ENCODE results near the gene SLC9A3. TPM values are rescaled to one million over a fixed set of nuclear protein-coding genes. Genes with fewer than 3 reads are reported as not detected.

The SLC9A3 gene
- total and polyA plus RNA-seq, 2 experiments from 2014 or later, result 1.2 to 1.7 TPM

GRCh38 chr5:422323-423232, 101.7 kb downstream of the SLC9A3 start:
- TF ChIP-seq EZH2phosphoT487 (IDR thresholded peaks at IDR 0.05; ENCODE audit: insufficient read depth, low read depth), result no peak
- TF ChIP-seq EZH2 (IDR thresholded peaks at IDR 0.05; ENCODE audit: insufficient read depth, poor library complexity, severe bottlenecking), result no peak
- no peaks in the 10 kb centered on the region for H4K20me1 ChIP-seq (ENCODE audit: insufficient read depth)
- no peak overlapping the region for H3K4me3 ChIP-seq
- H3K79me2 ChIP-seq (ENCODE audit: insufficient read depth), result no peaks in the 10 kb centered on the region; the same call in 1 of the 2 replicates
- H3K9ac ChIP-seq, result no peak overlapping the region
- no peaks in the 10 kb centered on the region for H3K9me3 ChIP-seq (ENCODE audit: low read depth)
- H3F3A ChIP-seq (ENCODE audit: insufficient read depth), result peaks cover 15% of the 10 kb centered on the region; the same call in 1 of the 2 replicates
- H3K27me3 ChIP-seq (replicated peaks; ENCODE audit: insufficient read depth), result no peaks in the 10 kb centered on the region
- H3K36me3 ChIP-seq (ENCODE audit: low read depth), result peaks cover 4% of the 10 kb centered on the region; the same call in 1 of the 2 replicates
- in situ Hi-C loops (cut with MboI), result no loop called here
- no peak for DNase-seq
- H3K4me1 ChIP-seq (ENCODE audit: insufficient read depth), result peaks cover 19% of the 10 kb centered on the region; the same call in 1 of the 2 replicates
- no peak overlapping the region for H2AFZ ChIP-seq
- H3K27ac ChIP-seq, result no peak overlapping the region
- H3K4me2 ChIP-seq (ENCODE audit: unreplicated experiment), result no peak overlapping the region
- WGBS, 2 experiments (ENCODE audit: low coverage in 1 of 2, low lambda C conversion rate in 2 of 2, missing lambda C conversion rate in 2 of 2), result 88 to 90% methylated on average over 25 to 32 of the region's 32 CpGs
- H3K9me2 ChIP-seq (ENCODE audit: insufficient read depth), result no peaks in the 10 kb centered on the region

- H3K79me2 ChIP-seq (ENCODE audit: insufficient read depth), result no peaks in the 10 kb centered on the region; the same call in 1 of the 2 replicates
Measured at GRCh38 chr5:421901-422300, 102.3 kb downstream of the SLC9A3 start.

GRCh38 chr5:421287-421880, 102.9 kb downstream of the SLC9A3 start:
- Histone ChIP-seq H4K20me1 (ENCODE audit: insufficient read depth) (no peaks in the 10 kb centered on the region), H3K9me3 (ENCODE audit: low read depth) (no peaks in the 10 kb centered on the region), H3K4me1 (ENCODE audit: insufficient read depth) (peaks cover 22% of the 10 kb centered on the region; the same call in 1 of the 2 replicates), H2AFZ (no peak overlapping the region), H3K27ac (no peak overlapping the region), H3K4me2 (ENCODE audit: unreplicated experiment) (no peak overlapping the region), H3K79me2 (ENCODE audit: insufficient read depth) (no peaks in the 10 kb centered on the region; the same call in 1 of the 2 replicates), H3F3A (ENCODE audit: insufficient read depth) (peaks cover 18% of the 10 kb centered on the region; the same call in 1 of the 2 replicates), H3K36me3 (ENCODE audit: low read depth) (peaks cover 4% of the 10 kb centered on the region; the same call in 1 of the 2 replicates), H3K9me2 (ENCODE audit: insufficient read depth) (no peaks in the 10 kb centered on the region), H3K9ac (no peak overlapping the region), H3K27me3 (replicated peaks; ENCODE audit: insufficient read depth) (no peaks in the 10 kb centered on the region), H3K4me3 (no peak overlapping the region)
- in situ Hi-C loops (cut with MboI), result no loop called here
- no peak for DNase-seq
- WGBS, 2 experiments (ENCODE audit: low coverage in 1 of 2, low lambda C conversion rate in 2 of 2, missing lambda C conversion rate in 2 of 2), result 95 to 97% methylated on average over 30 of the region's 34 CpGs
- TF ChIP-seq EZH2phosphoT487 (IDR thresholded peaks at IDR 0.05; ENCODE audit: insufficient read depth, low read depth) (no peak), EZH2 (IDR thresholded peaks at IDR 0.05; ENCODE audit: insufficient read depth, poor library complexity, severe bottlenecking) (no peak)

More at GRCh38 chr5:421901-422300, 102.3 kb downstream of the SLC9A3 start:
- peaks cover 22% of the 10 kb centered on the region; the same call in 1 of the 2 replicates for H3K4me1 ChIP-seq (ENCODE audit: insufficient read depth)
- no peak for DNase-seq
- H3K9ac ChIP-seq, result no peak overlapping the region
- no peak overlapping the region for H3K4me2 ChIP-seq (ENCODE audit: unreplicated experiment)
- H3F3A ChIP-seq (ENCODE audit: insufficient read depth), result peaks cover 18% of the 10 kb centered on the region; the same call in 1 of the 2 replicates
- H3K27ac ChIP-seq, result no peak overlapping the region
- no peak overlapping the region for H2AFZ ChIP-seq
- in situ Hi-C loops (cut with MboI), result no loop called here
- peaks cover 4% of the 10 kb centered on the region; the same call in 1 of the 2 replicates for H3K36me3 ChIP-seq (ENCODE audit: low read depth)
- H3K27me3 ChIP-seq (replicated peaks; ENCODE audit: insufficient read depth), result no peaks in the 10 kb centered on the region
- WGBS, 2 experiments (ENCODE audit: low coverage in 1 of 2, low lambda C conversion rate in 2 of 2, missing lambda C conversion rate in 2 of 2), result 93 to 96% methylated on average over 13 of the region's 13 CpGs
- H3K9me2 ChIP-seq (ENCODE audit: insufficient read depth), result no peaks in the 10 kb centered on the region
- no peak overlapping the region for H3K4me3 ChIP-seq
- no peaks in the 10 kb centered on the region for H4K20me1 ChIP-seq (ENCODE audit: insufficient read depth)
- no peak for TF ChIP-seq EZH2phosphoT487 (IDR thresholded peaks at IDR 0.05; ENCODE audit: insufficient read depth, low read depth)
- no peak for TF ChIP-seq EZH2 (IDR thresholded peaks at IDR 0.05; ENCODE audit: insufficient read depth, poor library complexity, severe bottlenecking)
- no peaks in the 10 kb centered on the region for H3K9me3 ChIP-seq (ENCODE audit: low read depth)

GRCh38 chr5:420632-421286, 103.5 kb downstream of the SLC9A3 start:
- Histone ChIP-seq H3K4me2 (ENCODE audit: unreplicated experiment) (no peak overlapping the region), H4K20me1 (ENCODE audit: insufficient read depth) (no peaks in the 10 kb centered on the region), H3K79me2 (ENCODE audit: insufficient read depth) (no peaks in the 10 kb centered on the region; the same call in 1 of the 2 replicates), H2AFZ (no peak overlapping the region), H3F3A (ENCODE audit: insufficient read depth) (peaks cover 18% of the 10 kb centered on the region; the same call in 1 of the 2 replicates), H3K27me3 (replicated peaks; ENCODE audit: insufficient read depth) (no peaks in the 10 kb centered on the region), H3K4me3 (no peak overlapping the region), H3K9me3 (ENCODE audit: low read depth) (no peaks in the 10 kb centered on the region), H3K9me2 (ENCODE audit: insufficient read depth) (no peaks in the 10 kb centered on the region), H3K27ac (no peak overlapping the region), H3K4me1 (ENCODE audit: insufficient read depth) (peaks cover 22% of the 10 kb centered on the region; the same call in 1 of the 2 replicates), H3K9ac (no peak overlapping the region), H3K36me3 (ENCODE audit: low read depth) (peaks cover 4% of the 10 kb centered on the region; the same call in 1 of the 2 replicates)
- in situ Hi-C loops (cut with MboI), result no loop called here
- no peak for DNase-seq
- WGBS, 2 experiments (ENCODE audit: low coverage in 1 of 2, low lambda C conversion rate in 2 of 2, missing lambda C conversion rate in 2 of 2), result 95 to 97% methylated on average over 46 to 52 of the region's 52 CpGs
- TF ChIP-seq EZH2phosphoT487 (IDR thresholded peaks at IDR 0.05; ENCODE audit: insufficient read depth, low read depth), result no peak

Small RNA genes lying within 50 kb of the gene (microRNA-seq; reads per million reads assigned to microRNA genes)
- not detected for gene MIR4456 (ENCODE audit: borderline number of aligned reads)

Small RNA genes lying within 50 kb of the gene (small RNA-seq; reads per million reads assigned to genes)
- gene MIR4456 (ENCODE audit: low read depth, low replicate concordance), result not detected

Other genes with a start within 250 kb of the SLC9A3 start
- 33.7 and 40.0 TPM in 2 replicates for gene AHRR, start 202.7 kb downstream of the SLC9A3 start, total RNA-seq (2014; rRNA removed; shearing (Covaris generic))
- gene AHRR, start 202.7 kb downstream of the SLC9A3 start, polyA plus RNA-seq (2016; fragmentation: Nextera tagmentation; extraction: Ambion mirVana), result 11.9 and 13.2 TPM in 2 replicates
- 32.4 and 39.9 TPM in 2 replicates for gene EXOC3, start 81.3 kb downstream of the SLC9A3 start, total RNA-seq (2014; rRNA removed; shearing (Covaris generic))
- gene EXOC3, start 81.3 kb downstream of the SLC9A3 start, polyA plus RNA-seq (2016; fragmentation: Nextera tagmentation; extraction: Ambion mirVana), result 40.9 and 43.0 TPM in 2 replicates
- gene CEP72, start 87.9 kb upstream of the SLC9A3 start, total RNA-seq (2014; rRNA removed; shearing (Covaris generic)), result 1.7 and 7.2 TPM in 2 replicates
- 1.7 and 2.4 TPM in 2 replicates for gene CEP72, start 87.9 kb upstream of the SLC9A3 start, polyA plus RNA-seq (2016; fragmentation: Nextera tagmentation; extraction: Ambion mirVana)
- 0.13 TPM in 1 of 2 replicates, not detected in the other for gene TPPP, start 168.9 kb upstream of the SLC9A3 start, total RNA-seq (2014; rRNA removed; shearing (Covaris generic))
- not detected in 2 replicates for gene TPPP, start 168.9 kb upstream of the SLC9A3 start, polyA plus RNA-seq (2016; fragmentation: Nextera tagmentation; extraction: Ambion mirVana)

Measured in GM23248 (cell line).